Globus pallidus (tissue), 1 donor: Measurements from ENCODE around the gene CLIC3.
A peak's percentile ranks its signal among the peaks of the same experiment; 100 is the strongest.
"Not testable (repeated sequence)": the region's sequence is repeated elsewhere in the genome, so short reads cannot be mapped to it uniquely, and the experiment has no call there.

Source experiments
- DNase-seq: peaks from one replicate; pipeline ENCODE4 v3.0.0-alpha.2; 2015; ENCODE audit warnings: low spot score

Gene CLIC3

GRCh38 chr9:136996361-136997292, at the start of gene CLIC3:
CLIC3 (minus strand) TSS chr9:136996568; CDS start chr9:136996543, 25 bp downstream.
- DNase-seq: no peak

DNA sequence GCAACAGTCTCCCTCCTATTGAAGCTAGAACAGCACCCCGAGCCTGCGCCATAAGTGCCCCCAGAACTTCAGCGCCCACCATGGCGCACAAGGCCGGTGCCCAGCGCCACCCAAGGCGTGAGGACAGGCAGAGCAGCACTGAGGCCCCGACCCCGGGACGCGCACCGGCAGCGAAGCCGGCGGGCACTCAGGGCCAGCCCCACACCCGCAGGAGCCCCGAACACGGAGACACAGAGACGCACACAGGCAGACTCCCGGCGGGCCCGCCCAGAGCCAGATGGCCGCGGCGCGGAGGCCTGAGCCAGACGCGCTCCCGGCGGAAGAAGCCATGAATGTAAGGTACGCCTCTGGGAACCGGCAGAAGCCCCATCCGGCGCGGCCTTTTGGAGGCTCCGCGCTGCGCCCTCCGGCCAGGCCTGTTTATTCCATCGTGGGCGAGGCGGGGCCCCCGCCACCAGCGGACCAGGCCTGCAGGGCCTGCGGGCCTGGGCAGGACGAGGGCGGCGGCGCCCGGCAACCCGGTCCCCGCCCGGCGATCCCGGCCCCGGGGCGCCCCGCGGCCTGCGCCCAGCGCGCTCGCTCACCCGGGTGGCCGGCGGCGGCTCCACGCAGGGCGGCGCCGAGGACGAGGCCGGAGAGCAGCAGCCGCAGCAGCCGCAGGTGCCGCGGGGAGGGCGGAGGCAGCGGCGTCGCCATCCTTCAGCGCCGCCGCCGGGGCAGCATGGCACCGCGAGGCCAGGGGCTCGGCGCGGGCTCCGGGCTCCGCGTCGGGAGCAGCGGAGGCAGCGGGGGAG, 49.1 kb upstream of the CLIC3 start:
- DNase-seq: no peak

DNA sequence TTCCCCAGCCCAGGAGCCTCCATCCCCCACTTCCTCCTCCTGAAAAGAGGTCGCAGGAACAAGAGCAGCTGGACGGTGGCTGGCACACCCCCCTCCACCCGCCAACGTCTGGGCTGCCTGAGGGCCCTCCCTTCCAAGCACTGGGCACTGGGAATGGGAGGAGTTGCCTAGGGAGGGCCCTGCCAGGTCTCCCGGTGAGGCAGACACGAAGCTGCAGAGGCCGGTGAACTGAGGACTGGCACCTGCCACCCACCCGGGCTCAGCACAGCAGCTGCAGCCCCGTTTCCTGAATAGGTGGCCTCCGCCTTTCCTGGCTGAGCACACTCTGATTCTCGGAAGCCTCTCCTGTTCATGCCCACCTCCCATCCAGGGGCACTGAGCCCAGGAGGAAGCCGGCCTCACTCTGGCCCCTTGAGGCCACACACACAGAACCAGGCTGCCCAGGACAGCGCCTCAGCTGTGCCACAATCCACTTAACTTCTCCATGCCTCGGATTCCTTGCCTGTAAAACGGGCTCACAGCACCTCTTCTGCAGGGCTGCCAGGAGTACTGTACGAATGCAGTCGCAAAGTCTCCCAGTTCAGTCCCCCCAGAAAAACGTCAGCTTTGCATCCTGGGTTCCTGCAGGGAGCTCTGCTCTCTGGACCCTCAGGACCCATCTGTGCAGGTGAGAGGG, 48.3 kb upstream of the CLIC3 start:
- DNase-seq: no peak

GRCh38 chr9:137044037-137044436, 47.7 kb upstream of the CLIC3 start:
- no peak for DNase-seq

GRCh38 chr9:137042751-137043727, 46.7 kb upstream of the CLIC3 start:
- no peak for DNase-seq

- no peak for DNase-seq
Observed at GRCh38 chr9:137041124-137041523, 44.8 kb upstream of the CLIC3 start.

DNA sequence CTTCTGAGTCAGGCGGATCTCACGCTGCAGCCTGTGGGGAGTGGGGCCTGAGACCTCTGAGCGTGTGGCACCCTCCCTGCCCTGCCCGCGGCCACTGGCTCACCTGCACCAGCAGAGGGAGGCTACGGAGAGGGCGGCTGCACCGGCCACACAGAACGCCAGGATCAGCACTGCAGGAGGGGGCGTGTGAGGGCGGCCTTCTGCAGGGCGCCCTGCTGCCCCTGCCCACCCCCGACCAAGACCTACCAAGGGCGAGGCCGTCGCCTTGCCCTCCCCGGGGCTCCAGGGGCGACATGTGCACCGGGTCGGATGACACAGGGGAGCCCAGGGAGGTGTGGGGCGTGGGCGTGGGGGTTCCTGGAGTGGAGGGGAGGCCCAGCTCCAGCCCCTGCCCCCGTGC, 44.2 kb upstream of the CLIC3 start:
- no peak for DNase-seq

GRCh38 chr9:137039611-137040366, 43.4 kb upstream of the CLIC3 start:
- no peak for DNase-seq

GRCh38 chr9:137038916-137039315, 42.5 kb upstream of the CLIC3 start:
- no peak for DNase-seq

DNA sequence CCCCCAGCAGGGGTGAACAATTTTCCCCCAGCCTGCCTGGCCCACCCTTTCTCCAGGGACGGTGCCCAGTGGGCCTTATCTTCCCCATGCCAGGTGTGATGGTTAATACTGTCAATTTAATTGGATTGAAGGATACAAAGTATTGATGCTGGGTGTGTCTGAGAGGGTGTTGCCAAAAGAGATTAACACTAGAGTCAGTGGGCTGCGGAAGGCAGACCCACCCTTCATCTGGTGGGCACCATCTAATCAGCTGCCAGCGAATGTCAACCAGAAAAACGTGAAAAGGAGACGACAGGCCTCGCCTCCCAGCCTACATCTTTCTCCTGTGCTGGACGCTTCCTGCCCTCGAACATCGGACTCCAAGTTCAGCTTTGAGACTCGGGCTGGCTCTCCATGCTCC, 41.1 kb upstream of the CLIC3 start:
- no peak for DNase-seq

- no peak for DNase-seq
Observed at GRCh38 chr9:137037035-137037434, 40.7 kb upstream of the CLIC3 start.

- no peak for DNase-seq
Observed at GRCh38 chr9:137035937-137036336, 39.6 kb upstream of the CLIC3 start.

- DNase-seq: no peak
Observed at GRCh38 chr9:137035507-137035834, 39.1 kb upstream of the CLIC3 start.

GRCh38 chr9:137034709-137035506, 38.5 kb upstream of the CLIC3 start:
- DNase-seq: peak; percentile 85

DNA sequence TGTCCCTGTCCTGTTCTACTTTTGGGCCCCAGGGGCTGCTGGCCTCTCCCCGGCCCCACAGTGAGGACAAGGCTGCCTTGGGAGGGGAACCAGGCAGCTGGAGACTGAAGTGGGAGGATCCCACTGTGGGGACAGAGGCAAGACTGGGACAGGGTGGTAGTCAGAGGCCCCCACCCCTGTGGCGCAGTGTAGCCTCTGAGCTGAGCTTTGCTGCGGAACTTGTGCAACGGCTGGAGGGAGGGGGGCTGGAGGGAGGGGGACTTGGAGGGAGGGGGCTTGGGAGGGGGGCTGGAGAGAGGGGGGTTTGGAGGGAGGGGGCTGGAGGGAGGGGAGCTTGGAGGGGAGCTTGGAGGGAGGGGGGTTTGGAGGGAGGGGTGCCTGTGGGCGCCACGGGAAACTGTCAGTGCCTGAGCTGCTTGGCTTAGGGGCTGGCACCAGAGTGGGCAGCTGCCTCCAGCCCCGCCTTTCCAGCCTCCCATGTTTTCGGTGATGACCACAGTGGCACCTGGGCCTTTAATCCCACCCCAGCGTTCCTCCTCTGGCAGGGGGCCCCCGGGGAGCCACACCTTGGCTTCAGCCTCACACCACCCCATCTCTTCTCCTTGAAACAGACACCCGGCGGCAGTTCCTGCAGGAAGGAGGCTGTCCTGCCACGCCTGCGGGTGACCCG, 37.8 kb upstream of the CLIC3 start:
- no peak for DNase-seq

- not testable (repeated sequence) for DNase-seq
Observed at GRCh38 chr9:137033481-137033880, 37.1 kb upstream of the CLIC3 start.

DNA sequence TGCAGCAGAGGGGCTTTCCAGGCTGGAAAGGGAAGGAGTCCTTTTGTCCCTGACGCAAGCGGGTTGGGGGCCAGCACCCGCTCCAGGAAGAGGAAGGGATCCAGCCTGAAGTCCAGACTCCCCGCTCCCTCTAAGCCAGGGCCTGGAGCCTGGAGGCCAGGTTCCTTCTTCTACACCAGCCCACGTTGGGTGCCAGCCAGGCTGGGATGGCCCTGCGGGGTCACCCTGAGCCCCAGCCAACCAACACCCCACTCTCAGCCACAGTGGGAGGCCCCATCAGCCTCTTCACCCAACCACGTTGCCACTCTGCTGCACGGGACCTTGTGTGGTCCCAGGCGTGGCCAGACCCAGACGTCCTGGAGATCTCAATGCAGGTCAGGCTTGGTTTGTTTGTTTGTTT, 36.5 kb upstream of the CLIC3 start:
- no peak for DNase-seq

- no peak for DNase-seq
Observed at GRCh38 chr9:137031904-137032640, 35.7 kb upstream of the CLIC3 start, which contains the start of gene FUT7. FUT7 (minus strand) TSS chr9:137032088; CDS start chr9:137031991, 97 bp downstream.
